B cell (primary cell): ENCODE measurements around the gene ADGRA3.

Source experiments
- CTCF ChIP-seq: fragments of 200-600 bp; IDR thresholded peaks from one replicate; pipeline ENCODE4 v1.8.0; 2022; ENCODE audit warnings: antibody characterized with exemption, mild to moderate bottlenecking
- EZH2 ChIP-seq: IDR thresholded peaks from 2 replicates; pipeline ENCODE4 v1.6.1; 2012; ENCODE audit warnings: borderline replicate concordance, low read depth, mild to moderate bottlenecking, moderate library complexity, low read length; ENCODE audit not compliant: insufficient read depth, poor library complexity, severe bottlenecking

- TF ChIP-seq EZH2 (no peak), CTCF (no peak)
These were observed 43.8 kb downstream of the ADGRA3 start for GRCh38 chr4:22471999-22472461.
